Measurements from ENCODE around the gene IGHMBP2.

The IGHMBP2 gene

GRCh38 chr11:68983801-68984200, 80.1 kb downstream of the IGHMBP2 start:
- Histone ChIP-seq H2AFZ (ENCODE audit: low read length) (no peak overlapping the region), H3K27me3 (ENCODE audit: insufficient read depth, low read length) (peaks cover 7% of the 10 kb centered on the region; the same call in 1 of the 2 replicates), H3K79me2 (ENCODE audit: insufficient read depth, low read length) (no peaks in the 10 kb centered on the region), H3K9me3 (ENCODE audit: low read length) (no peaks in the 10 kb centered on the region), H3K36me3 (ENCODE audit: insufficient read depth, low read length) (no peaks in the 10 kb centered on the region), H3K4me3 (ENCODE audit: low read depth, low read length, poor library complexity, severe bottlenecking) (no peak overlapping the region), H4K20me1 (ENCODE audit: insufficient read depth, low read length) (no peaks in the 10 kb centered on the region), H3K27ac (ENCODE audit: low read depth, low read length, poor library complexity, severe bottlenecking) (no peak overlapping the region), H3K9ac (ENCODE audit: low read length) (no peak overlapping the region), H3F3A (ENCODE audit: insufficient read depth, low read length) (no peaks in the 10 kb centered on the region), H3K9me2 (ENCODE audit: low read depth, low read length) (no peaks in the 10 kb centered on the region), H3K4me2 (ENCODE audit: low read length) (no peak overlapping the region), H3K4me1 (ENCODE audit: insufficient read depth, low read length, severe bottlenecking) (no peaks in the 10 kb centered on the region)
- TF ChIP-seq EZH2 (IDR thresholded peaks at IDR 0.05; ENCODE audit: borderline replicate concordance, low read length) (no peak), CTCF (IDR thresholded peaks at IDR 0.05; ENCODE audit: low read length) (no peak)

DNA sequence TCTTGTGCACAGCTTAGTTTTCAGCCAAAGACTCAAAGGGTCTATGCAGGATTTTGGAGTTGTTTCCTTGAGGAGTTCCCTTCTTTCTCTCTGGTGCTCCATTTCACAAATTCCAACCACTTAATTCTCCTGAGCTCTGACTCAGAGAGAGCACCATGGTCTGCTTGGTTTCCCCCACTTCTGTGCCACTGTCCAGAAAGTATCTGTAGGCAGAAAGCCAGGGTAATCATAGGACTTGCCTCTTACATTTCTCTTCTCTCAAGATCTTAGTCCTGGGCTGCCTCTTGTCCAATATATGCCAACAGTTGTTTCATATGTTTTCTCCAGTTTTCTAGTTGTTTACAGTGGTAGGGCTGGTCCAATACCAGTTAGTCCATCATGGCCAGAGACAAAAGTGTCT, 83.5 kb downstream of the IGHMBP2 start:
- H3K9me2 ChIP-seq (ENCODE audit: low read depth, low read length), result no peaks in the 10 kb centered on the region
- H3K27me3 ChIP-seq (ENCODE audit: insufficient read depth, low read length), result peaks cover 11% of the 10 kb centered on the region; the same call in 1 of the 2 replicates
- H3K4me1 ChIP-seq (ENCODE audit: insufficient read depth, low read length, severe bottlenecking), result no peaks in the 10 kb centered on the region
- H3K36me3 ChIP-seq (ENCODE audit: insufficient read depth, low read length), result no peaks in the 10 kb centered on the region
- H3K9me3 ChIP-seq (ENCODE audit: low read length), result no peaks in the 10 kb centered on the region
- TF ChIP-seq EZH2 (IDR thresholded peaks at IDR 0.05; ENCODE audit: borderline replicate concordance, low read length), result no peak
- H3K27ac ChIP-seq (ENCODE audit: low read depth, low read length, poor library complexity, severe bottlenecking), result no peak overlapping the region
- no peak overlapping the region for H3K4me2 ChIP-seq (ENCODE audit: low read length)
- no peak overlapping the region for H2AFZ ChIP-seq (ENCODE audit: low read length)
- H3K79me2 ChIP-seq (ENCODE audit: insufficient read depth, low read length), result no peaks in the 10 kb centered on the region
- H3K4me3 ChIP-seq (ENCODE audit: low read depth, low read length, poor library complexity, severe bottlenecking), result no peak overlapping the region
- no peak overlapping the region for H3K9ac ChIP-seq (ENCODE audit: low read length)
- H3F3A ChIP-seq (ENCODE audit: insufficient read depth, low read length), result no peaks in the 10 kb centered on the region
- H4K20me1 ChIP-seq (ENCODE audit: insufficient read depth, low read length), result no peaks in the 10 kb centered on the region

GRCh38 chr11:68988491-68988890, 84.8 kb downstream of the IGHMBP2 start:
- no peaks in the 10 kb centered on the region for H3K79me2 ChIP-seq (ENCODE audit: insufficient read depth, low read length)
- no peaks in the 10 kb centered on the region for H3K36me3 ChIP-seq (ENCODE audit: insufficient read depth, low read length)
- no peak overlapping the region for H3K27ac ChIP-seq (ENCODE audit: low read depth, low read length, poor library complexity, severe bottlenecking)
- H3K4me3 ChIP-seq (ENCODE audit: low read depth, low read length, poor library complexity, severe bottlenecking), result no peak overlapping the region
- TF ChIP-seq CTCF (IDR thresholded peaks at IDR 0.05; ENCODE audit: low read length) (no peak), EZH2 (IDR thresholded peaks at IDR 0.05; ENCODE audit: borderline replicate concordance, low read length) (no peak)
- no peaks in the 10 kb centered on the region for H3K4me1 ChIP-seq (ENCODE audit: insufficient read depth, low read length, severe bottlenecking)
- no peaks in the 10 kb centered on the region for H3F3A ChIP-seq (ENCODE audit: insufficient read depth, low read length)
- peaks cover 11% of the 10 kb centered on the region; the same call in 1 of the 2 replicates for H3K27me3 ChIP-seq (ENCODE audit: insufficient read depth, low read length)
- H3K9me3 ChIP-seq (ENCODE audit: low read length), result no peaks in the 10 kb centered on the region
- H3K9me2 ChIP-seq (ENCODE audit: low read depth, low read length), result no peaks in the 10 kb centered on the region
- no peak overlapping the region for H2AFZ ChIP-seq (ENCODE audit: low read length)
- no peak overlapping the region for H3K4me2 ChIP-seq (ENCODE audit: low read length)
- H3K9ac ChIP-seq (ENCODE audit: low read length), result no peak overlapping the region
- H4K20me1 ChIP-seq (ENCODE audit: insufficient read depth, low read length), result no peaks in the 10 kb centered on the region

All from OCI-LY1 (cell line).